ENCODE measurements around the gene LSM10. TPM values are rescaled to one million over a fixed set of nuclear protein-coding genes. Genes with fewer than 3 reads are reported as not detected.

The LSM10 gene
- total RNA-seq, result 10 to 100 TPM; 41.4 TPM

DNA sequence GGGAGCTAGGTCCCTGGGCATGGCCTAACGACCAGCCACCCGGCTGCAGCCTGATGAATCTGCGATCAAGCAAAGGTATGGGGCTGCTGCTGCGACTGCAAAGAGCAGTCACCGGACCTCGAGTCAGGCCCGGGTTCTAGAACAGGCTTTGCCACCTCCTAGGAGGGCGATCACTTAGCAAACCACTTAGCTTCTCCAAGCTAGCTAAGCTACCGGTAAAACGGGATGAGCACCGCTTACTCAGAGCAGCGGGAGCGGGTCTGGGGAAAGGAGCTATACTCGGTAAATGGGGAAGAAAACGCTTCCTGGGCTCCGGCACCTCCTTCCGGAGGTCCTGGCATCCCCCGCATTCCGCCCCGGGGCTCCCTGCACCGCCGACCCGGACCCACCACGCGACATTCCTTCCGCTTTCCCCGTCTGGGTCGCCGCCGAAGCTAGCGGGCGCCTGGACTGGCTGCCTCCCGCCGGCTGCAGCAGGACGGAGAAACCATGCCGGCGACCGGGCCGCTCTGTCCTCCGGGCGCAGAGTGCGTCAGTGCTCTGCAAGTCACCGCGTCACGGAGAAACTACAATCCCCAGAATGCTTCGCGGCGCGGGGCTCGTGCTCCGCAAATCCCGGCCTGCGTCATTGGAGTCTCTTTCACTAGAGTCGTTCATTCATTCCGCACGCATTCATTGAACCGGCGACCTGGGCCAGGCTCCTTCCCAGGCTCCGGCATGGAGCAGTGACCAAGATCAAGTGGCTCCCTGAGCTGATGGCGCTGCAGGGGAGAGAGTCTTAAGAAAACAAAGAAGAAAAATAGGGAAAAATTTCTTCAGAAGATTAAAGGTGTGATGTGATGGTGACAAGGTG, at the start of gene LSM10:
LSM10 (minus strand) TSS at position 531 of the 853 bp plus-strand sequence. CDS start 3,779 bp downstream, outside the sequence.
- POLR2A ChIA-PET, result interaction anchor here (0.8 to 7.2 kb wide), 15 partner anchors 8 to 291 kb away, joined by 3 to 162 read pairs (median 3); partner anchors contain the start of genes MRPS15, OSCP1, STK40 and THRAP3
- Mint-ChIP-seq H3K27ac (peak within 1 kb of the TSS; percentile 95), H3K4me1 (peaks cover 50% of the 10 kb centered on the region), H3K36me3 (ENCODE audit: low read depth) (peaks cover 15% of the 10 kb centered on the region), H3K4me3 (peak within 1 kb of the TSS; percentile 95), H3K27me3 (no peaks in the 10 kb centered on the region), H3K9me3 (no peaks in the 10 kb centered on the region)
- DNase-seq, result peak; percentile 93
- CTCF ChIA-PET, result interaction anchor here (0.9 to 3.3 kb wide), 8 partner anchors 11 to 248 kb away, joined by 3 to 19 read pairs (median 4); partner anchors contain the start of genes SH3D21 and TRAPPC3

- H3K27me3 Mint-ChIP-seq, result no peaks in the 10 kb centered on the region
- H3K36me3 Mint-ChIP-seq (ENCODE audit: low read depth), result no peaks in the 10 kb centered on the region
- peaks cover 27% of the 10 kb centered on the region for H3K4me1 Mint-ChIP-seq
- CTCF ChIA-PET, result interaction anchor here (1.1 kb wide), 1 partner anchor 69 kb away, joined by 4 read pairs; no protein-coding TSS in a partner anchor
- H3K4me3 Mint-ChIP-seq, result no peak overlapping the region
- POLR2A ChIA-PET, result no interaction called here
- no peak overlapping the region for H3K27ac Mint-ChIP-seq
- DNase-seq, result no peak
- no peaks in the 10 kb centered on the region for H3K9me3 Mint-ChIP-seq
Observed at GRCh38 chr1:36447450-36447849, 49.7 kb upstream of the LSM10 start.

- no peak overlapping the region for H3K4me3 Mint-ChIP-seq
- POLR2A ChIA-PET, result no interaction called here
Observed at GRCh38 chr1:36446746-36447145, 49.0 kb upstream of the LSM10 start.

GRCh38 chr1:36446271-36446670, 48.6 kb upstream of the LSM10 start:
- peaks cover 20% of the 10 kb centered on the region for H3K4me1 Mint-ChIP-seq
- POLR2A ChIA-PET, result no interaction called here
- CTCF ChIA-PET, result interaction anchor here (0.8 to 1.1 kb wide), 4 partner anchors 9 to 70 kb away, joined by 3 to 4 read pairs (median 4); no protein-coding TSS in a partner anchor
- no peaks in the 10 kb centered on the region for H3K36me3 Mint-ChIP-seq (ENCODE audit: low read depth)
- H3K27ac Mint-ChIP-seq, result no peak overlapping the region
- H3K9me3 Mint-ChIP-seq, result no peaks in the 10 kb centered on the region
- DNase-seq, result peak; percentile 48
- no peak overlapping the region for H3K4me3 Mint-ChIP-seq
- no peaks in the 10 kb centered on the region for H3K27me3 Mint-ChIP-seq

More at GRCh38 chr1:36446746-36447145, 49.0 kb upstream of the LSM10 start:
- Mint-ChIP-seq H3K27me3 (no peaks in the 10 kb centered on the region), H3K27ac (no peak overlapping the region), H3K36me3 (ENCODE audit: low read depth) (no peaks in the 10 kb centered on the region), H3K4me1 (peaks cover 25% of the 10 kb centered on the region), H3K9me3 (no peaks in the 10 kb centered on the region)
- DNase-seq, result no peak
- CTCF ChIA-PET, result interaction anchor here (0.8 to 1.1 kb wide), 4 partner anchors 9 to 69 kb away, joined by 3 to 4 read pairs (median 4); no protein-coding TSS in a partner anchor

- H3K36me3 Mint-ChIP-seq (ENCODE audit: low read depth), result no peaks in the 10 kb centered on the region
- H3K4me3 Mint-ChIP-seq, result no peak overlapping the region
- H3K27me3 Mint-ChIP-seq, result peaks cover 3% of the 10 kb centered on the region
- no peaks in the 10 kb centered on the region for H3K9me3 Mint-ChIP-seq
- ChIA-PET POLR2A (interaction anchor here (0.9 kb wide), 1 partner anchor 56 kb away, joined by 3 read pairs; no protein-coding TSS in a partner anchor), CTCF (no interaction called here)
- no peak for DNase-seq
- peaks cover 6% of the 10 kb centered on the region for H3K4me1 Mint-ChIP-seq
- no peak overlapping the region for H3K27ac Mint-ChIP-seq
Observed at GRCh38 chr1:36443297-36443696, 45.6 kb upstream of the LSM10 start.

DNA sequence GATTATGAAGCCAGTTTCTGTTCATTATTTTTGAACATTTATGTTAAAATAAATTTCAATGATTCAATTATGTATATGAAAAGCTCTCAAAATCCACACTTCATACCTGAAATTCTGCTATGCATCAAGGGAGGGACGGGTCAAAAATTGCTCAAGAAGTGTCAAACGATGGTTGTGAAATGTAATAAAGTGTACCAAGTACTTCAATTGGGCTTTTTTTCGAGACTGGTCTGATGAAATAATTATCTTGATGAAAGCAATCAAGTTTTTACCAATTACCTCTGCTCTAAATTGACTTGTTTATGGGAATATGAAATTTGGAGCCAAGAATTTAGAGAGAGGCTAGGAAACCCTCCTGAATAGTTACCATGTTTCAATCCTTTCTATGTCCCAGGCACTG, 44.6 kb upstream of the LSM10 start:
- POLR2A ChIA-PET, result interaction anchor here (1.1 kb wide), 1 partner anchor 11 kb away, joined by 4 read pairs; no protein-coding TSS in a partner anchor
- H3K36me3 Mint-ChIP-seq (ENCODE audit: low read depth), result no peaks in the 10 kb centered on the region

DNA sequence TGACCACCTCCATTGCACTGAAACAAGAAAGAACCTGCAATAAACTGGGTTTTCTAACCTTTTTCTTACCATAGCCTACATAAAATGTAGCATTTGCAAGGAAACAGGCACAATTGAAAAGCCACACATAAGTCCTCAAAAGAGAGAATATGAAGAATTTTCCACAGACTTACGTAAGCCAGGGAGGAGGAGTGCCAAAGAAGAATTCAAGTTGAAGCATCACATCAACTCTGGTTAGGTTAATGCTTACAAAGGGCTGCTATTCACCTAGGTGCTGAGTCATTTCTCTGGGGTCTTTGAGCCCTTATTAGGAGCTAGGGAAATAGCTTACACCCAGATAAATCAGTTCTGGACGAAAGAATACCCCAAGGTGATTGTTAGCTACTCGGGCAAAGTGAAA, 42.9 kb upstream of the LSM10 start:
- Mint-ChIP-seq H3K9me3 (no peaks in the 10 kb centered on the region), H3K27me3 (peaks cover 3% of the 10 kb centered on the region)
- POLR2A ChIA-PET, result no interaction called here

More for the DNA sequence above, 44.6 kb upstream of the LSM10 start:
- no peaks in the 10 kb centered on the region for H3K9me3 Mint-ChIP-seq
- H3K27me3 Mint-ChIP-seq, result peaks cover 3% of the 10 kb centered on the region
- no peak overlapping the region for H3K27ac Mint-ChIP-seq
- CTCF ChIA-PET, result no interaction called here
- DNase-seq, result no peak
- no peak overlapping the region for H3K4me3 Mint-ChIP-seq
- peaks cover 6% of the 10 kb centered on the region for H3K4me1 Mint-ChIP-seq

DNA sequence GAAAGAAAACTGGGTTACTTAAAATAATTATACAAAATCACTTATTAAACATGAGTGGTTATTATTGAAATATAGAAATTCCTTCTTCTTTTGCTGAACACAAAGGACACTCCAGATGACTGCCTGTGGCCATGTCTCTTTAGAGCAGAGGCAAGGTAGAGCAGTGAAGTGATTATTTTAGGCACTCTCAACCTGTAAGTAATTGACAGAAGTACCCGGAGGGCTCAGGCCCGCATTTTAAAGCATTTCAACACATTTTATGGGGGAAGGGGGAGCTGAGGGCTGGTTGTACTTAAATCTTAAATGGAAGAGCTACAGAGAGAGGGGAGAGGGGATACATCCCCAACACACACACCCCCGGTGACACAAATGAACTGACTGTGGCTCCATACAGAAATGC, 42.3 kb upstream of the LSM10 start:
- CTCF ChIA-PET, result interaction anchor here (0.8 kb wide), 1 partner anchor 10 kb away, joined by 3 read pairs; the partner anchor contains the start of gene OSCP1
- POLR2A ChIA-PET, result no interaction called here

More for the DNA sequence above, 42.9 kb upstream of the LSM10 start:
- no peak for DNase-seq
- no peak overlapping the region for H3K4me3 Mint-ChIP-seq
- no peaks in the 10 kb centered on the region for H3K4me1 Mint-ChIP-seq
- CTCF ChIA-PET, result interaction anchor here (0.8 kb wide), 2 partner anchors 10 to 76 kb away, joined by 3 read pairs; partner anchors contain the start of gene OSCP1
- H3K36me3 Mint-ChIP-seq (ENCODE audit: low read depth), result no peaks in the 10 kb centered on the region
- H3K27ac Mint-ChIP-seq, result no peak overlapping the region

GRCh38 chr1:36438715-36439114, 41.0 kb upstream of the LSM10 start:
- Mint-ChIP-seq H3K36me3 (ENCODE audit: low read depth) (no peaks in the 10 kb centered on the region), H3K4me3 (no peak overlapping the region), H3K27me3 (peaks cover 4% of the 10 kb centered on the region), H3K4me1 (no peaks in the 10 kb centered on the region), H3K9me3 (no peaks in the 10 kb centered on the region), H3K27ac (no peak overlapping the region)
- no peak for DNase-seq
- CTCF ChIA-PET, result interaction anchor here (1.1 kb wide), 1 partner anchor 17 kb away, joined by 3 read pairs; no protein-coding TSS in a partner anchor
- POLR2A ChIA-PET, result interaction anchor here (0.6 kb wide), 1 partner anchor 27 kb away, joined by 3 read pairs; no protein-coding TSS in a partner anchor

More for the DNA sequence above, 42.3 kb upstream of the LSM10 start:
- Mint-ChIP-seq H3K4me1 (no peaks in the 10 kb centered on the region), H3K27me3 (peaks cover 3% of the 10 kb centered on the region), H3K27ac (no peak overlapping the region), H3K36me3 (ENCODE audit: low read depth) (no peaks in the 10 kb centered on the region), H3K4me3 (no peak overlapping the region), H3K9me3 (no peaks in the 10 kb centered on the region)
- no peak for DNase-seq

DNA sequence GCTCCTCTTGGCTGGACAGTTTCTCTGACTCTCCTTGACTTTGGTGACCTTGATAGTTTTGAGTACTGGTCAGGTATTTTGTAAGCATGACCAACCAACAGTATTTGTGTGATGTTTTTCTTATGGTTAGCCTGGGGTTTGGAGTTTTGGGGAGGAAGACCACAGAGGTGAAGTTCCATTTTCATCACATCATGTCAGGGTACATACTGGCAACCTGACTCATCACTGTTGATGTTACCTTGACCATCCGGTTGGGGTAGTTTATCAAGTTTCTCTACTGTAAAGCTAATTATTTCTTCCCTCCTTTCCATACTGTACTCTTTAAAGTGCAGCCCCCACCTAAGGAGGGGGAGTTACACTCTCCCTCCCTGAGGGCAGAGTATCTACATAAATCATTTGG, 39.1 kb upstream of the LSM10 start:
- no peak for DNase-seq
- no peaks in the 10 kb centered on the region for H3K36me3 Mint-ChIP-seq (ENCODE audit: low read depth)
- H3K4me1 Mint-ChIP-seq, result no peaks in the 10 kb centered on the region
- peaks cover 9% of the 10 kb centered on the region for H3K27me3 Mint-ChIP-seq
- no peak overlapping the region for H3K4me3 Mint-ChIP-seq
- POLR2A ChIA-PET, result no interaction called here
- no peaks in the 10 kb centered on the region for H3K9me3 Mint-ChIP-seq
- no peak overlapping the region for H3K27ac Mint-ChIP-seq
- CTCF ChIA-PET, result interaction anchor here (1.0 kb wide), 1 partner anchor 80 kb away, joined by 3 read pairs; no protein-coding TSS in a partner anchor

DNA sequence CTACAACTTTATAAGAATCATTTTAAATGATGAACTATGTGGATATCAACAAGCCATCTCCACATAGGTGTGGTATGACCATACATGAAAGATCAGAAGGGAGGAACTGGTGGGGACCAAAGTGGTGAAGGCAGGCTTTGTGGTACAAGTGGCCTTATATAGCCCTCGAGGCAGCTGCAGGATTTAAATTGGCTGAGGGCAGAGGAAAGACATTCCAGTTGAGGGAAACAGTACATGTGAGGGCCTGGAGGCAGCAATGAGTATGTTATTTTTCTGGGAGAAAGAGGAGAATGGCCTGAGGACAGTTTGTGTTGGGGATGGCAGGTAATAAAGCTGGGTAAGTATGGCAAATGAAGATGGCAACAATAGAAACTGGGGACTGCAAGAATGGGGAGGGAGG, 35.4 kb upstream of the LSM10 start:
- no peak for DNase-seq
- ChIA-PET CTCF (interaction anchor here (1.0 kb wide), 1 partner anchor 8 kb away, joined by 4 read pairs; no protein-coding TSS in a partner anchor), POLR2A (interaction anchor here (1.0 to 1.2 kb wide), 2 partner anchors 9 to 25 kb away, joined by 3 read pairs; no protein-coding TSS in a partner anchor)

DNA sequence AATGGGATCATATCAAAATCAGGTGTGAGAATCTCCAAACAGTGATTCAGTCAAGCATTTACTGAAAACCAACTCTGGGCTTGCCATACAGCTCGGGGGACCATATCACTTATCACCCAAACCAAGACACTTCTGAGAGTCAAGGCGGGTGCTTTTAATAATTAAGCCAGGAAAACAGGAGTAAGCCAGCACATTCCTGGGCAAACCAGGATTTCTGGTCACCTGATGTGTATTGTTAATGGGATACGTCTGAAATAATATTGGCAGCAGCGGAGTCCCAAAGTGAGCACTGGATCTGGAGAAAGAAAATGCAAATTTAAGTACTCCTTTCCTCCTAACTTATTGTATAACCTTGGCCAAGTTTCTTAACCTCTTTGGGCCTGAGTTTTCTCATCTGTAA, 34.9 kb upstream of the LSM10 start:
- Mint-ChIP-seq H3K27ac (no peak overlapping the region), H3K27me3 (peaks cover 15% of the 10 kb centered on the region), H3K36me3 (ENCODE audit: low read depth) (no peaks in the 10 kb centered on the region), H3K4me3 (no peak overlapping the region), H3K4me1 (no peaks in the 10 kb centered on the region), H3K9me3 (no peaks in the 10 kb centered on the region)
- CTCF ChIA-PET, result no interaction called here
- DNase-seq, result no peak
- POLR2A ChIA-PET, result interaction anchor here (1.2 kb wide), 1 partner anchor 26 kb away, joined by 3 read pairs; no protein-coding TSS in a partner anchor

More for the DNA sequence above, 35.4 kb upstream of the LSM10 start:
- no peaks in the 10 kb centered on the region for H3K36me3 Mint-ChIP-seq (ENCODE audit: low read depth)
- H3K27ac Mint-ChIP-seq, result no peak overlapping the region
- H3K27me3 Mint-ChIP-seq, result peaks cover 15% of the 10 kb centered on the region
- no peaks in the 10 kb centered on the region for H3K9me3 Mint-ChIP-seq
- H3K4me1 Mint-ChIP-seq, result no peaks in the 10 kb centered on the region
- H3K4me3 Mint-ChIP-seq, result no peak overlapping the region

- Mint-ChIP-seq H3K4me1 (peaks cover 18% of the 10 kb centered on the region), H3K36me3 (ENCODE audit: low read depth) (no peaks in the 10 kb centered on the region), H3K27ac (no peak overlapping the region), H3K4me3 (no peak overlapping the region), H3K9me3 (no peaks in the 10 kb centered on the region), H3K27me3 (peaks cover 2% of the 10 kb centered on the region)
- ChIA-PET CTCF (no interaction called here), POLR2A (no interaction called here)
- DNase-seq, result no peak
Observed at GRCh38 chr1:36425791-36426190, 28.1 kb upstream of the LSM10 start.
